GM19240 (cell line): ENCODE results near the gene HMCN2.
"Not testable (repeated sequence)": the region's sequence is repeated elsewhere in the genome, so short reads cannot be mapped to it uniquely, and the experiment has no call there.

Source experiments
- DNase-seq: peaks from one replicate; pipeline ENCODE4 v3.0.0; 2011; ENCODE audit warnings: low spot score; ENCODE audit not compliant: insufficient read length

Gene HMCN2

DNA sequence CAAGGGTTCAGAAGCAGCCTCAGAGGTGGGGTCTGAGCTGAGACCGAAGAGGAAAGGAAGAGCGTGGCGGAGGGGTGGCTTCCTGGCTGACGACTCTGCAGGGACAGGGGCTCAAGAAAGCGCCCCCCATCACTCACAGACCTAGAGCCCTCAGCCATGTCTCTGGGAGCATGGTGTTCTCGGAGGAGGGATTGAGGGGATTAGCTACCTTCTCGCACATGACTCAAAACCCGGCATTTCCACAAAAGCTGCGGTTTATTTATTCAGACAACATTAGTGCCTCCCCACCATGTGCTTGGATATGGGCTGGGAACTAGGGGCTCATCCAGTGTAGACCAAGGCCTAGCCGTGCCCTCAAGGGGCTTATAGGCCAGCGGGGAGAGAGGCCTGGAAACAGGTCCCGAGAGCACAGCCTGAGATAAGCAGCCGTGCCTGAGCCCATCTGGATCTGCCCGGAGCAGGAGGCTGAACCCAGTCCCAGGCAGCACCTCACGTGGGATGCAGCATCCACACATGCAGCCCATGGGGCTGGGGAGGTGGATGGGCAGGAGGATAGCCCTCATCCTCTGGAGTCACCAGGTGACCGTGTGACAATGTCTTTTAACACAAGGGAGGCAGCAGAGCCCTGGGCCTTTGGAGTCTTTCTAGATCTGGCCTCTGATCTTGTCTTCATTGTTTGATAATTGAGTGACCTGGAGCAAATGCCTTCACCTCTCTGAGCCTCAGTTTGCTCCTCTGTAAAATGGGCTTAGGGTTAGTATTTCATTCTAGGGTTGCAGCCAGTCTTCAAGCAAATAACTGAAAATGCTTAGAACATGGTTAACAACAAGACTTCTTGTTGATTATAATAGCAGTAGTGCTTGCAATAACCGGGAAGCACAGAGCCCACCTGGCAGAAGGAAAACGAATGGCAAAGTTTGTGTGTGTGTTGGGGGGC lies 878 bp upstream of the HMCN2 start:
- no peak for DNase-seq

DNA sequence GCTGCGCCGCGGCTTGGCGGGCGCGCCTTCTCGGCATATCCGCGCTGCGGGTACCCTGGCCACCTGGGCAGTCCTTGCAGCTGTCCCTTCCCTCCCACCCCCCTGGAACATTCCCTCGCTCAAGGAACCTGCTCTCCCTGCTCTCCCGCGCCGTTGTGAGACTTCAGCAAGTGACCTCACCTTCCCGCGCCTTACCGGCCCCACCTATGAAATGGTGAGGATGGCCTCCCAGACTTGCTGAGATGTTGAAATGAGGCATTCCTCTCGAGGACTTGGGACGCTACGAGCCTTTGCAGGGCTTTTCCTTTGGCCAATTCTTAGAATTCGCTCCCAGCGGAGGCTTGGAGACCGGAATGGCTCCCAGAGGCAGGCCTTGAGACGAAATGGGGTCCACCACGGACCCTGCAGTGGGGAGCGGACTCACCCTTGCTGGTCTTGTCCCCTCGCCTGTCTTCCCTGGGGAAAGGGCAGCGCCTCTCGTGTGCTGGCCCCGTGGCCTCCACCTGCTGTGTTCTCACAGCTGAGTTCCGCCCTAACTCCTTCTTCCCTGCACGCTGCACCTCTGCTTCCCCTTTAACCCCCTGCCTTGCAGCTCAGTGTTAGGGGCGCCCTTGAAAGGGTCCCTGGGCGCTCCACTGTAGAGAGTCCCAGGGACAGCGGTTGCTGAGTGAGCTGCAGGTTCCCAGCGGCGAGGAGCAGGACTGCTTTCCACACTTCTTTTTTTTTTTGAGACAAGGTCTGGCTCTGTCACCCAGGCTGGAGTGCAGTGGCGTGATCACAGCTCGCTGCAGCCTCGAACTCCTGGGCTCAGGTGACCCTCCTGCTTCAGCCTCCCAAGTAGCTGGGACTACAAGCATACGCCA lies 907 bp downstream of the HMCN2 start:
- no peak for DNase-seq

DNA sequence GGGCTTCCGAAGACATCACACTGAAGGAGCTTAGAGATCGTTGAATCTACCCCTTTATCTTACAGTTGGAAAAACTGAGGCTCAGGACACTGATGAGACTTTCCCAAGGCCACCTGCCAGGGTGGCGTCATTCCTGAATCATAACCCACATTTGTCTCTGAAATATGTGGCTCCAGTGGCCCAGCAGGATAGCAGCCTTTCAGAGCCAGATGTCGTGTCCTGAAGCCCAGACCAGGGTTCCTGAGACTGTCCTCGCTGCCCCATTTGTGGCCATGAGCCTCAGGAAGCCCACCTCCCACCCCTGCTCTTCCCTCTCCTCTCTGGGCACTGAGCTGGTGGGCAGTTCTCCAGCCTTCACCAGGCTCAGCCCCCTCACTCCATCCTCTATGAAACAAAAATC lies 2.4 kb downstream of the HMCN2 start:
- no peak for DNase-seq

DNA sequence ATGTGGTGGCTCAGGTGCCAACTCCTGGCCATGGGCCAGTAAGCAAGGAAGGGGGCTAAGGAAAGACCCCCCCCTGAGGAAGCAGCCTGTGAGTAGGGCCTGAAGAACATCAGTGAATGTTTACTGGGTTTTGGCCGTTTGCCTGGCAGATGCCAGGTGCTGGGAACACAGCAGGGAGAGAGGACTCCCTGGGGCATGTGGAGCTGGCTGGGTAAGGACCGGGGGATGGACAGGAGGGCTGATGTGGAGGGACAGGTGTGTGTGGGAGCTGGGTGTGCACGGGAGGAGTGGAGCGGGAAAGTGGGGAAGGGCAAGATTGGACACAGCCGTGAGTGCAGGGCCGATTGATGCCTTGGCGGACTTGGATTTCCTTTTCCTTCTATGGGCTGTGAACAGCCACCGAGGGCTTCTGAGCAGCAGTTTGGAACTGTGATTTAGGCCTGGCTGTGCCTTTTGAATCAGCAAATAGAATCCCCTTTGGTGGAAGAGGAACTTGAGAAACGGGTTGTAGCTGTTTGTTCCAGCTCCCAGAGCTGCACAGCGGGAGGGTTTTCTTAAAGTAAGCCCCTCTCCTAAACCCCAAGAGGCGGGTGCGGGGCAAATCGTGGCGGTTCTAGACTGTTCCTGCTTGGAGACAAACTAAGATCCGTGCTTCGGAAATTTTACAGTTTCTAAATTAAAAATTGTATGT lies 3.1 kb downstream of the HMCN2 start:
- DNase-seq = no peak

DNA sequence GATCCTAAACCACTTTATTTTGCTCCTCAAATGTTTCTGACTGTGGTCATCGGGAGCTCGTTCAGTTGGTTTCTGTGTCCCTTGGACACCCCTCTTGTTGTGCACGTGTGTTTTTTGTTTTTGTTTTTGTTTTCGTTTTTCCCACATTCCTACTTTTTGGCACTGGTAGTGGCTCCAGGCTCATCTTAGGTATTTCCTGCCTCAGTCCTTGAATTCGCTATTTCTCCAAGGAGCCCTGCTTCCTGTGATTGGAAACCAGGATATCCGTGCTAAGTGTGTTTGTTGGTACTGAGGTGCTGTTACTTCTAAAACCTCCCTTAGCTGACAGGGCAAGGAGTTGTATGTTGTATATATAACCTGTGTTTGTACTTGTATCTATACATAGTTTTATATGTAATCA lies 5.9 kb downstream of the HMCN2 start:
- DNase-seq = no peak

DNA sequence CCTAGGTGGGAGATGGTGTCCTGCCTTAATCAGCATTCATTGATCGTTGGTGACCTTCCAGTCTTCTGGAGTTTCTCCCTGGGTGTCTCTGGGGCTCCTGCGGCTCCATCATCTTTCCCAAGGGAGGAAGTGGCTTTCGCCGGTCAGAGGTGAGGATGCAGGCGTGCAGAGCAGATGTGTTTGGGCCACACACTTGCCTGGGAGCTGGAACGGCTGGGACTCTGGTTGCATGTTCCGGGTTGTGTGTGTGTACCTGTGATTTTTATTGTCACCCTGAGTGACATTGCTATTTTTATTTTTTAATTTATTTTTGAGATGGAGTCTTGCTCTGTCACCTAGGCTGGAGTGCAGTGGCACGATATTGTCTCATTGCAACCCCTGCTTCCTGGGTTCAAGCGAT lies 9.6 kb downstream of the HMCN2 start:
- DNase-seq = no peak

DNA sequence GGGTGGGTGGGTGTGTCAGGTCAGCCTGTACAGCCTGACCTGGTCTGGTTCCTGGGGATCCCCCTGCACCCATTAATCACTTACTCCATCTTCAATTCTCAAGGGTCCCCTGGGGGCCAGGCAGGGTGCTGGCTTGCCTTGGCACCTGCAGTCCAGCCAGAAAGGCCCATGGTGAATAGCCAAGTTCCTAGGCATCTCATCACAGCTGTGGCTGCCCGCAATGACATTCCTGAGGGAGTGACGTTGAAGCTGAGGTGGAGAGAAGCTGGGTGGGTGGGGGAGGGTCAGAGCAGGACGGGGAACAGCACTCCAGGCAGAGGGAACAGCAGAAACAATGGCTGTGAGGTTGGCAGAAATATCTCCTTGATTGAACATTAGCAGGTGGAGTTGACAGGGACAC lies 10.6 kb downstream of the HMCN2 start:
- DNase-seq = no peak

DNA sequence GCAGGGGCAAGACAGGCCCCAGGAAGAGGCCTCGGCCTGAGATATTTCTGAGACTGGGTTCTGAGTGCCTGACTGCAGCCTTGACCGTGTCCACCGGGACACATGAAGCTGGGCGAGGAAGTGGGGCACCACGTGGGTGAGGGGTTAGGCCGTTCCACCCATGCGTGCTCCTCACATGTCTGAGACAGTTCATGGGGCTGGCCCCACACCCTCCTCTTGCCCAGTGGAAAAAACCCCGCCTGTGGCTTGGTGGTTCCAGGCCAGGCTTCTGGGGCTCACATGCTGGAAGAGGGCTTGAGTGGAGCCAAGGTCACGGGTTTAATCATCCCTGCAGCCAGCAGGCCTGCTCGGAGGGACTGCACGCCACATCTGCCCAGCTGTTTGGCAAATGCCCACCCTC lies 11.4 kb downstream of the HMCN2 start:
- DNase-seq = no peak

DNA sequence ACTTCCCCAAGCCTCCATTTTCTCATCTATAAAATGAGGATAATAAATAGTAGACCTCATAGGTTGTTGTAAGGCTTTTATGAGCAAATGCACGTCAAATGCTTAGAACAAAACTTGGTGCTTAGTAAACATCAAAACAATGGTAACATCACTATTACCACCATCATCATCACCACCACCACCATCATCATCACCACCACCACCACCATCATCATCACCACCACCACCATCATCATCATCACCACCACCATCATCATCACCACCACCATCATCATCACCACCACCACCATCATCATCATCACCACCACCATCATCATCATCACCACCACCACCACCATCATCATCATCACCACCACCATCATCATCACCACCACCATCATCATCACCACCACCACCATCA lies 12.0 kb downstream of the HMCN2 start:
- DNase-seq = not testable (repeated sequence)

DNA sequence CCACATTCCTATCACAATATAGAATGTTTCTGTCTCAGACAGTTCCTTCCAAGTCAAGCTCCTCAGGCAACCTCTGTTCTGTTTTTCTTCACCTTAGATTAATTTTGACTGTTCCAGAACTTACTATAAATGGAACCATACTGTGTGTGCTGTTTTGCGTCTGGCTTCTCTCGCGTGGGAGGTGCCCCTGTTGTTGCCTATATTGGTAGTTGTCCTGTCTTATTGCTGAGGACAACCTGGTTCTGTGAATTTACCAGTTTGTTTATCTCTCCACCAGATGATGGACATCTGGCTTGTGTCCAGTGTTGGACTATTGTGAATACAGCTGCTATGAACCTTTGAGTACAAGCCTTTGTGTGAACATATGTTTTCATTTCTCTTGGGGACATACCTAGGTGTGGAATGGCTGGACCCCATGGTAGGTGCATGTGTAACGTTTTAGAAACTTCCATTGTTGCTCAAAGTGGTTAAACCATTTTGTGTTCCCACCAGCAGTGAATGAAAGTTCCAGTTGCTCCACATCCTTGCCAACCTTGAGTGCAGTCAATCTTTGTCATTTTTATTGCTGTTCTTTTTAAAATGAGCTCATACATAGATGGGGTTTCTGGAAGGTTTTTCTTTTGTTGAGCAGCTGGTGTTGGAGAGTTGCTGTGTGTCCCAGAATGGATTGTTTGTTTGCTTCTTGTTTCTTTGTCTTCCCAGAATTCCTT lies 18.1 kb downstream of the HMCN2 start:
- DNase-seq = no peak

DNA sequence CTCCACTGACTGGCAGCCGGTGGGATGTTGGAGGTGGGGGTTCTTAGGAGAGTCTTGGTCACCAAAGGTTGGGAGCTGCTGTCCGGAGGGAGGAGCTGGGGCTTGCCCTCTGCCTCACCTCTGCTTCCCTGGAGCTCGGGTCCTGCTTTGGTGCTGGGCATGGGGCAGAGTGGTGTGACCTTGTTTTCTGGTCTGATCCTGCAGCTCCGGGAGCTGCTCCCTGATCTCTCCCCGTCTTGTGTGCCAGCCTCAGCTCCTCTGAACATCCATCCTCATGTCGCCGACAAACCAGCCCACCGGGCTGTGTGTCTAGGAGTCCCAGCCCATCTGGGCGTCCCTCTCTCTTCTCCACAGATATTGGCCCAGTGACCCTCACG lies 18.7 kb downstream of the HMCN2 start:
- DNase-seq = no peak

DNA sequence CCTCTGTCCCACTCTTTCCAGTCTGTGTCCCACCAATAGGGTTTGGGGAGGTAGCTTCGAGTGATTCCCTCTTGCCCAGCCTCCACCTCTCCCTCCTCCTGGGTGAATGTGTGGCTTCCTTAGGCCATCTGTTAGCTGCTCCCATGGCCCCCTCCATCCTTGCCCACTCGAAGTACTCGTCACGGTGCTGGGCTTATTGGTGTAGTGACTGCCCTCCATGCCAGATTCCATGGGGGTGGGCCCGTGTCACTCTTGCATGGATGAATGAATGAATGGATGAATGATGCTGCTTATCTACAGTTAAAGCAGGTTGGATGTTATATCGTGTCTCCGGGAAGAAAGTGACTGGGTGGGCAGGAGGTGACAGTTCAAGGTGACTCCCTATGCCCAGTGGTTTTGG lies 19.1 kb downstream of the HMCN2 start:
- DNase-seq = no peak

DNA sequence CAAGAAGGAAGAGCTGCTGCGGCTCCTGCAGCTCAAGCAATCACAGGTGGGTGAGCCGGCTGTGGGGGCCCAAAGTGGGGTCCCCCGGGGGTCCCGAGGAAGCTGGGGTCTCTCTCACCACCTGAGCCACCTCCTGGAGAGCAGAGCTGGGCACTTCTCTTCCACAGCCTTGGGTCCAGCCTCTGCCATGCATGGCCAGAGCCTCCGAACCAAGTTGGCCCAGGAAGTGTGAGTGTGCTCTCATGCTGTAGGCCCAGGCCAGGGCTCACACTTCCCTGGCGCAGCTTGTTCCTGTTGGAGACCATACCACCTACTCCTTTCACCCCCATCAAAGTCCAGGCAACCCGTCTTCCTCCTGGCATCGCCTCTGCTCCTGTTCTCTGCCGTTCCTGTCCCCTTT lies 19.7 kb downstream of the HMCN2 start:
- no peak for DNase-seq

DNA sequence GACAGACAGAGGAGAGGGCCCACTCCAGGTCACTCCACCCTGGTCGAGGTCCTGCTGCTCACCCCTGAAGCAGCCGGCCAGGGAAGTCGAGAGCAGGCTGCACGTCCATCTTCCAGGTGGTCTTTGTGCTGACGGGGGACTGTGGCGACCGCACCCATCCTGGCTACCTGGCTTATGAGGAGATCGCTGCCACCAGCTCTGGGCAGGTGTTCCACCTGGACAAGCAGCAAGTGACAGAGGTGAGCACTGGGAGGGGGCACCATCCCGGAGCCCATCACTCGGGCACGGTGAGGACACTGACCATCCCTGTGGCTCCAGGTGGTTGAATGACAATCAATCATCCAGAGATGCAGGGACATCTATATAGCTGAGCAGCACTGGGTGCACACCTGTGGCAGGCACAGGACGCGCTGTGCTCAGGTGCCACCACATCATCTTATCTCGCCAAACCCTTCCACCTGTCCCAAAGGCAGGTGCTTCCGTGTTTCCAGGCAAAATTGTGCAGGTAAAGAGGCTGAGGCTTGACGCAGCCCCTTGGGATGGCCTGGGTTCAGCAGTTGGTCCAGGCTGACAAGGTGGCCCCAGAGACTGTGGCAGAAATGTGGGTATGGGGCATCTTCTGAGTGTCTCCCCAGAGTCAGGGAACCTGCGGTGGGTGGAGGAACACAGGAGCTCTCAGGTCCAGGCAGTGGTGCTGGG lies 20.7 kb downstream of the HMCN2 start:
- no peak for DNase-seq

DNA sequence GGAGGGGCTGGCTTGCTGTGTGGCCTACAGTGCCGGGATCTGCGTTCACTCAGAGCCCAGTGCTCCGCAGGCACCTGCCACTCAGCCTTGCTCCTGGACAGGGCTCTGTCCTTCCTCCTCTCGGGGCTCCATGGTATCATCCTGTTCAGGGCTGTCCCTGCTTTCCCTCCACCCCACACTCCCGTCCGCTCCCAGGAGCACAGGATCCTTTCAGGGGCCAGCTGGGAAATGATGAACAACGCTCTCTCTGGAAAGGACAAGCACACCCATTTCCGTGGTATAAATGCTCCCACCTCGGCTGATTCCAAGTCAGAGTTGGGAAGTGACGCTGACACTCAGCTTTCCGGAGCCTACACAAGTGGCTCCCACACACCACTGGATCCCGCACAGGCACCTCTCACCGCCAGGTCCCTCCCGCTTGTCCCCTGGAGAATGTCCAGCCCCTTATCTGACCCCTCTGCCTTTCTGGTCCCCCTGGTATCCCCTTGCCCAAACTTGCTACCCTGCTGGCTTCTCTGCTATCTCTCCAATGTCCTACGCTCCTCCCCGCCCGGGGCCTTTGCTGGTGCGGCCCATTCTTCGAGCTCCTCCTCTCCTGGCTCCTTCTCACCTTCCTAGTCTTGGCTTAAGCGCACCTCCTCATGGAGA lies 21.3 kb downstream of the HMCN2 start:
- no peak for DNase-seq

DNA sequence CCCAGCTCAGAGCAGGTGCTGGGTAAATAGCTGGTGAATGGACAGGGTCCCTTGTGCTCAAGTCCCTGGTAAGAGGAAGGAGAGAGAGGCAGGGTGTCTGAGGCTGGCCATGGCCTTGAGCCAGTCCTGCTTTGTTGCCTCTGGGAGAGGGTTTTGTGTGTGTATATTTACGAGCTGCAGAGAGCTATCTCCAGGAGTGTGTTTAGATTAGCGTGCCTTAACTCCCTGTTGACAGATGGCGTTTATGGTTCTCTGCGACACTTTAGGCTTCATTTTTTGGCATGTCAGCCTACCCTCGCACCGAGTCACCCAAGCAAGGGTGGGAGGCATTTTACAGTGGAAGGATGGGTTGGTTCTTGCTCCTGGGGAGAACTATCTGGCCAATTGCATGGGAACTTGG lies 22.2 kb downstream of the HMCN2 start:
- no peak for DNase-seq

DNA sequence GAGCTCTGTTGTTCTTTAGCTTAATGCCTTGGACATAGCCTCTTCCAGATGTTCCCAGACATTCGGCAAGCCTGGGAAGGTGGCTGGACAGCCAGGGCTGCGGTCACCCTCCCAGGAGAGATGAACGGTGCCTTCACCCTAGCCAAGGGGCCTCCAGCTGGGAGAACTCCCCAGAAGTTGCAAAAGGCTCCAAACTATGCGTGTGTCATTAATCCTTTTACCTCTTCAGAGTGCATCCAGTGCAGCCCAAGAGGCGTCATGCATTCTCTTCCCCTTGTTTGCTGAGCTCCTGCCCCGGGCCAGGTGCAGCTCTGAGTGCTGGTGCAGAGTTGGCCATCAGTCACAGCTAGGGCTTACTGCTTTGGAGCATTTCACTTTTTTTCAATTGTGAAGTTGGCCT lies 22.8 kb downstream of the HMCN2 start:
- no peak for DNase-seq

DNA sequence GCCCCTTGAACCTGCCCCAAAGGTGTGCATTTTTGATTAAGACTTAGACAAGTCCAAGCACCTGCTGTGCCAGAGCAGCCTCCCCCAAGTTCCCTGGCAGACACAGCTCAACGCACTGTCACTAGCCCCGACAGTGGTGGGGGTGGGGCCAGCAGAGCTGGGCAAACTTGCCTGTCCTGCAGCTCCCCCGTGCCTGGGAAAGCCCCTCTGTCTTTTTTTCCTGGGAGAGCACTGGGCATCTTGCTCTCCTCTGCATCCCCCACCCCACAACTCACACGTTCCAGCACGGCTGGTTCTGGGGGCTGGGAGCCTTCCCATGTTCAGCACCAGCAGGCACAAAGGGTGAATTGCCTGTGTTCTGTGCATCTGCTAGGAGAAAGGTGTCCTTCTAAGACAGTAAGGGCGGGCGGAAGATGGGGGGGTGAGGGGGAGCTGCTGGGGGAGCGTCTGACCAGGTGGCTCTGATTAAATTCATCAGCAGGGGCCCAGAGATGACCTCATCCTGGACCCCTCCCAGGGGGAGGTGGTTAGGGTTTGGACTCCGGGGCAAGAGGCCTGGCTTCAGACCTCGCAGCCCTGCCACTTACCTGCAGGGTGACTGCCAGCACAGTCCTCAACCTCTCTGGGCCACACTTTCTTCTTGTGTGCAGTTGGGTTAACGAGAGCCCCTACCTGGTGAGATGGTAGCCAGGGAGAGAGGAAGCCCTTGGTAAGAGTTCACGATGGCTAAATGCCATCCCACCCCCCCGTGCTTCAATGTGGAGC lies 23.5 kb downstream of the HMCN2 start:
- no peak for DNase-seq

DNA sequence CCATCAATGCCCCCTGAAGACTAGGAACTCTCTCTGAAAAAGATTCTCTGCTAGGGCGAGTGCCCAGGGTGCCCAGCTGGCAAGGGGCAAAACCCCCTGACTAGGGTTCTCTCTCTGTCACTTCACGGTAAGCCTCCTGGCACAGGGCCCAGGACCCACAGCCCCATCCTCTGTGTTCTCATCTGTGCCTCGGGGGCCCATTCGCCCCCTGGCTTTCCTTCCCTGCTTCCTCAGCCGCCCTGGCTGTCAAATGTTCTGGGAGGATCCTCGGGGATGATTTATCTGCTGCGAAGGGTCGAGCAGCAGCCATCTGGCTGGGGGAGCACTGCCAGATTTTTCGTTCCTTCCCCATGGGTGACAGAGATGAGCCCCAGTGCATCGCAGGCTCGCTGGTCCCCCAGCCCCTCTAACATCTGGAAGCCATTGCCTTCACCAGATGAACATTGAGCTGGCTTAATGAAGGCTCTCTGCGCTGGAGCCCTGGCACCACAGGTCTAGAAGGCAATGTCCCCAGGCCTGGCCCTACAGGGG lies 24.2 kb downstream of the HMCN2 start:
- no peak for DNase-seq
